HG02884 (cell line): ENCODE results near the gene RBFOX1.

ENCODE experiments used
- ATAC-seq: cut with Tn5 transposase; IDR thresholded peaks from one replicate; pipeline ENCODE4 v1.9.1; 2021; ENCODE audit warnings: mild to moderate bottlenecking, moderate library complexity; ENCODE audit not compliant: unreplicated experiment

The RBFOX1 gene

GRCh38 chr16:7585705-7586104 lies 253.1 kb downstream of the RBFOX1 start:
- no peak for ATAC-seq

DNA sequence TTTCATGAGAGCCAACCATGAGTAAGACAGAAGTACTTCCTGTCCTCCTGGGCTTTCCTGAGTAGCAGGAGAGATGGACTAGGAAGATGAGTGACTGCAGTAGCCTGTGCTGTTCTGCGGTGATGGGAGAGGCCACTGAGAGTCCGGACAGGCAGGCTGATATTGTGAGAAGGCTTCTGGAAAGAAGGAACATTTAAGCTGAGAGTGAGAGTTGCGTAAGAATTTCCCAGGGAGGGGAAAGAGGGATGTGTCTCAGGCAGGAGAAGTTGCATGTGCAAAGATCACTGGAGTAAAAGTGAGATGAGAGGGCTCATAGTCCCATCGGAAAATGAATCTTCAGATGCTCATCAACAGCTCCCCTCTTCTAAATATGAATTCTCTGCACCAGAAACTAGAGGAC lies 258.3 kb downstream of the RBFOX1 start:
- ATAC-seq: no peak

DNA sequence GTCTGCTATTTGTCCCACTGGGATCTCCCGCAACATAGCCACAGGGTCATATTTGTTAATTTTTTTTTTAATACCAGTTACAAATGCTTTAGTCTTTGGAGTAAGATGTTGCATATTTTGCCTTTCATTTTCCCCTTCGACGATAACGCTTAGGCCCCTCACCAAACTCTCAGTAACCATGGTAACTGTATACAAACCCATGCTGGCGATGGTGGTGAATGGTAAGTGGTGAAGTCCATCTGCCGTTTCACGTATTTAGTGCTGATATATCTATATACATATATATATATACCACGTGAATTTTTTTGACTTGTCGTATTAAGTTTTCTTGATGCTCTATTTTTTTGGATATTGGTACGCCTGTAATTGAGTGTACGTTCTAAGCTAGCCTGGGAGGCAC lies 263.7 kb downstream of the RBFOX1 start:
- ATAC-seq: no peak

- no peak for ATAC-seq
These were observed 265.0 kb downstream of the RBFOX1 start for GRCh38 chr16:7597677-7598076.

DNA sequence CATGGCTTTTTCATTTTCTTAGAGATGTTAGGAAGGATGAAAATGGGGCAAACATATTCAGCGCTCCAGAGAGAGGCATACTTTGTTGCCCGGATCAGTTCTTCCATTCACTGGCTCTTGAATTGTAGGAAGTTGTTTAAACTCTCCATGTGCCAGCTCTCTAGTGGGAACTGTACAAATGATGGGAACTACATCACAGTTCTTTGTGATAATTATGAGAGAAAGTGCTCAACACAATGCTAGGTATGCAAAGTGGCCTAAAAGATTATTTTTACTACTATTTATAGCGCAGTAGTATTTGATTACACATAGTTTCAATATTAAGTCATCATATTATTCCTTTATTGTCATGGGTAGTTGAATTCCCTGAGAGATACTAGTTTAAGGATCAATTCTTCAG lies 268.5 kb downstream of the RBFOX1 start:
- ATAC-seq: no peak

GRCh38 chr16:7602291-7602950 lies 269.8 kb downstream of the RBFOX1 start:
- ATAC-seq: no peak

GRCh38 chr16:7605812-7606211 lies 273.2 kb downstream of the RBFOX1 start:
- no peak for ATAC-seq

- no peak for ATAC-seq
These were observed 280.0 kb downstream of the RBFOX1 start for GRCh38 chr16:7612671-7613070.

DNA sequence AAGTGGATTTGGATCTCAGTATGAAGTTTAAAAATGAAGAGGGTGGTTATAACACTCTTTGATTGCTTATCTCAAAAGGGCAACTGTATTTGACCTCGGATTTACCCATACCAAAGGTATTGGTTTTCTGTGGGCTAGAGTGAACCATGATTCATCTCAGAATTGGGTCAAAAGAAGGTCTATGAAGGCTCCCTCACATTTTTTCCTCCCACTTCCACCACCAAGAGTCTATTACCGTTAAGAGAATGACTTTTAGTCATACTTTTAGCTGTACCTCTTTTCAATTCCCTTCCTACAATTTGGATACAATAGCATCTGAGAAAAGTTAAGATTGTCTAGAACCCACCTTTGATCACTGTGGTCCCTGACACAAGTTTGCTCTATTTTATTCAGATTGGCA lies 280.9 kb downstream of the RBFOX1 start:
- ATAC-seq: no peak

DNA sequence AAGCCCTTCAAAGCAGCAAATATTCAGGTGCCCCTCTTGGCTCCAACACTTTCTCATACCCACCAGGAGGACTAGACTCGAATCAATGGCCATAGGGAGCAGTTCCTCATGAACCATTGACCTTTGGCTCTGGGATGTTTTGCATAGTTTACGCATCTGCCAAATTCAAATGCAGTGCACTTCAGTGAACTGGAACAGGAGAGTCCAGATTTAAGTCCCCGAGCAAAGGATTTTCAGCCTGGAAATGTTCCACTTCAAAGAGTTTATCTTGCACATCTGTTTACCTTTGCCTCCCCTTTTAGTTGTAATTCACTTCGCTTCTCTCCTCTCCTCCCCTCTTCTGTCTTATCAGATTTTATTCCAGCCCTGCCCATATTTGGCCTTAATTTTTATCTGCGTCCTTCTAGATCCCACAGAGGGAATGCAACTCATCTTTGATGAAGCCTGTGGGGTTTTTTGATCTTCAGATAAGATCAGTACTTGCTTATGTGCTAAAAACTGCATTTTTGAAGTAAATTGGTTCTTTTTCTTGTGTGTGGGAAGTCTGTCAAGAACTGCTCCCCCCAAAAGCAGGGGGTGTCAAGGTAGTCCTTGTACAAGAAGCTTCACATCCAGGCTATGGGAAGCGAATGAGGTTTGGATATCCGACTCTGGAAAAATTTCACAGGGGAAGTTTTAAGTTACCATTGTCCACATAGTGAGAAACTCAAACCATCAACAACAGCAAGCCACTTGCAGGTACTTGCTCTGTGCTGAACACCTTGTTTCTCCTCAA lies 281.6 kb downstream of the RBFOX1 start:
- no peak for ATAC-seq

- no peak for ATAC-seq
These were observed 282.9 kb downstream of the RBFOX1 start for GRCh38 chr16:7615565-7615964.

- ATAC-seq: no peak
These were observed 292.5 kb downstream of the RBFOX1 start for GRCh38 chr16:7624871-7625766.

DNA sequence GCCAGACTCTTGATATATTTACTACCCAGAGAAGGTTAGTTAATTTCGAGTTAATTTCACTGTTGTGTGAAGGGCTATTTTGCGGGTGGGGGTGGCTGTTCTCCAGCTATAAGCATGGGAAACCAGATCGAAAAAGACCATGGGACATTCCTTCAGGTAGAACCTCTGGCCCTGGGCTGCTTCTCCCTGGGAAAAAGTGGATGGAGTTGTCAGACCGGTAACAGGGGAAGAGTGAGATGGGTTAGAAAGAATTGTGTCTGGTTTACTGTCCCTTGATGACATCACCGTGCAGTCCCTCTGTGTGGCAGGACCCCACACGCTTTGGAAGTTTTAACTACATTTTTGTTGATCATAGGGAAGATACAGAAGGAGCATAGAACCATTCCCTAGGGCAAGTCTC lies 296.3 kb downstream of the RBFOX1 start:
- ATAC-seq: no peak

DNA sequence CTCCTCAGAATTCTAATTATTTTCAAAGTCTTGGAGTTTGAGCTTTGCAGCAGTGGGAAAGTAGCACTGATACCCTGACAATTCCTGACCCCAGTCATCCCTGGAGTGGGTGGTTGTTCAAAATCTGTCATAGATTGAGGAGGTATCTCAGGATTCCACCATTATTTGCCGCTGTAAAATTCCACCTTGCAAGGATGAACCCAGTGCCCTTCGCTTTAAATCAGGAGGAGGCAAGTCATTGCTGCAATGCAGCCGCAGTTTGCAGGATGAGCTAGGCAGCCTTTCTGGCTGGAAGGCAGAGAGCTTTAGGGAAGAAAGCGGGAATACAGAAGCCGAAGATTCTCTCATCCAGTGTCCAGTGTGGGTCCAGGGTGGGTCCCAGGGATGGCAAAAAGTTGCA lies 296.9 kb downstream of the RBFOX1 start:
- no peak for ATAC-seq

DNA sequence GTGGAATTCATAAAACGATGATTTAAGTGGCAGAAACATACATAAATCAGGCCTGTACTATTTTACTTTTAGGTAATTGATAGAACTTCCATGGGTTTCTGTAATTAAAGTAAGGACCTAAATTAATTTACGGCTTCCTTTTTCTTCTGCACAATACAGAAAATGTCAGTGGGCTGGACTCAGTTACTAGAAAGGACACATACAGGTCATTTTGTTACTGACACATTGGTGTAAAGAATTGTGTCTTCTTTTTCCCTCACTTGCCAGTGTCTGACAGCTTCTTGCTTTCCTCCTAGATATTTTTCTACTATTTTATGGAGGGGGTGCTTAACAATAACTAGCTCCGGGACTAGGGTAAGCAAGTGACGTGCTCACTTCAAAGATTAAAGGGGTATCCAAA lies 304.8 kb downstream of the RBFOX1 start:
- no peak for ATAC-seq

- no peak for ATAC-seq
These were observed 305.7 kb downstream of the RBFOX1 start for GRCh38 chr16:7638306-7638705.

- ATAC-seq: no peak
These were observed 307.7 kb downstream of the RBFOX1 start for GRCh38 chr16:7640334-7640733.

DNA sequence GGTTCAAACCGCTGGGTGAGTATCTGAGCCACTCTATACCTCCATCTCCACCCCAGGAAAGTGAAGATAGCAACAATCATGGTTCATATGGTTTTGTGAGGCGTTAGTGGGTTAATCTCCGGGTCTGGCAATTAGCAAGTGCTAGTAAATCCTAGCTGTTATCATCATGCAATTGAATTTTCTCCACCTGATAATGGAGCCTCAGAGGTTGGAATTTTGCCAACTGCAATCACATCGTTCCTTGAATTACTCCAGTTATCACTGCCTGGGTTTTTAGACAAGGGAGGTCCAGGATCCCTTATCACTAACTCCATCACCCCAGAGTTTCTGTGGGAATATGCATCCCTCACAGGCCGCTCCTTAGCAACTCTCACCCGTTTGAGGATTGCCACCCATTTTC lies 311.5 kb downstream of the RBFOX1 start:
- no peak for ATAC-seq

DNA sequence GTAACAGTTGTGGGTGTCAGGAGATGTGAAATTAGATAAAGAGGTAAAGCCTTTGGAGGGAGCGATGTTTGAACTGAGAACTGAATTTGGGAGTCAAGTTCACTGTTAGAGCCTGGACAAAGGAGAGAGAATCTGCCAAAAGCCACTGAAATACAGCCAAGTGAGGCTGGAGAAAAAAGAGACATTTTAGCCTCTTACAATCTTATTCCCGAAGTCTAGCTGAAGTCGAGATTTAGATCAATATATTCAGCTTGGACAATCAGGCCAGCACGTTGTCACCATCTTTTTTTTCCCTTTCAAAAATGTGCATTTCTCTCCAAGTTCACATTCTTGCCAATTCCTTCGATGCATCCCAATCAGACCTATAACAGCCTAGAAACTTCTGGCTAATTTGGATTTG lies 312.2 kb downstream of the RBFOX1 start:
- no peak for ATAC-seq

DNA sequence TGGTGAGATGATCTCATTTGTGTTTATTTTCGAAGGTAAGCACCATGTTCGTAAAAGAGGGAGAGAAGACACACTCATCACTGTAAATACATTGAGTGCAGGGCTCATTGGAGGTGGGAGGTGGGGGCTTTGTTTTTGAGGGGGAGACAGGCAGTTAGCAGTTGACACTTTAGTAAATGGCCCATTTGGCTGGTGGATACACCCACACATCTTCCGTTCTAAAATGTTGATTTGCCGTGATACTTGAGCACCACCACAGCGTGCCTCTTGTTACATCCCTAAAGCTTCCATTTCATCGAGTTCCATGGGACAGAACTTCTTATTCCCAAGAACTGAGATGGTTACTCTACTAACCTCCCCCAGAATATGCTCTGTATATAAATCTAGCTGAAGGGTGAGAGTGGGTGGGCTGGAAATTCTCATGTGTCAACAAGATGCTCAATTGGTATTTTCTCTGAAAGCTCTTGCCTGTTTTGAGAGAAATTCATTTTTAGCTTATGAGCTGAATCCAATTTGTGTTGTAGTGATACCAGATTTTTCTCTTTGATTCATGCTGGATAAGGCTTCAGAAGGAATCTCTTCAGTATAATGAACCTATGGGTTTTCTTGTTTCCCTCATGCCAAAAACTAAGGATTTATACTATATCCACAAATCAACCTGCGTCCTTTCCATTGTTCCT lies 314.3 kb downstream of the RBFOX1 start:
- no peak for ATAC-seq

- ATAC-seq: no peak
These were observed 317.8 kb downstream of the RBFOX1 start for GRCh38 chr16:7650431-7650830.
